ENCODE results near the gene CAPZB. TPM values are rescaled to one million over a fixed set of nuclear protein-coding genes. Genes with fewer than 3 reads are reported as not detected.

Gene CAPZB
- total and polyA plus RNA-seq, 2 of the 4 experiments (the other 2 are of a cell fraction): 216 to 304 TPM

DNA sequence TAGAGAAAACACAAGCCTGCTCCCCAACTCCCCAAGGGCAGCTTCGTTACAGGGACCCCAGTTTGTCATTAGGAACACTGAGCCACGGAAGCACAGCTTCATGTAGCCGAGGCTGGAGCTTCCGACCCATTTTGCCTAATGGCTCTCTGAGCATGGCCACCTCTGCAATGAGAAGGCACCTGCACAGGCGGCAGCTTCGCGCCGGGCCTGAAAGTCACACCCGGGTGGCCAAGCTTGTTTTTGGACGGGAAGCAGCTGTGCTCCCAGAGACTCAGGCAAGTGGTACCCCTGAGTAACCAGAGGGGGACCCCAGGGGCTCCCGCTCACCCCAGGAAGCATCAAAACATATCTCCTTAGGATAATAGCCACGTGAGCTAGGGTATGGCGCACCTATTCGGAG is 92.3 kb downstream of the CAPZB start:
- DNase-seq (no peak), ATAC-seq (ENCODE audit: low read depth) (no peak)
- H3K79me1 ChIP-seq (ENCODE audit: low read depth in 1 of 2, low read length in 2 of 2): peaks cover 52 to 95% of the 10 kb centered on the region in 2 experiments
- ChIA-PET CTCF (interaction anchor here (0.5 to 0.6 kb wide), 3 partner anchors 9 to 252 kb away, joined by 3 to 4 read pairs (median 4); no protein-coding TSS in a partner anchor), POLR2A (ENCODE audit: unreplicated experiment) (interaction anchor here (0.5 kb wide), 1 partner anchor 59 kb away, joined by 3 read pairs; no protein-coding TSS in a partner anchor)
- 100% methylated on average over 1 of the region's 14 CpGs; no CpG with 5 or more reads in 1 of the 2 experiments for WGBS, 2 experiments (ENCODE audit: extremely low coverage in 2 of 2, insufficient read length in 1 of 2)
- H3K9ac ChIP-seq (ENCODE audit: low read depth, low read length): no peak overlapping the region
- peaks cover 94% of the 10 kb centered on the region for H4K20me1 ChIP-seq (ENCODE audit: insufficient read depth, low read length)
- H2BK20ac ChIP-seq (ENCODE audit: low read depth, low read length): no peak overlapping the region
- H3K56ac ChIP-seq (ENCODE audit: extremely low read depth, insufficient read depth, low read length): no peak overlapping the region
- TF ChIP-seq RCOR1 (IDR thresholded peaks at IDR 0.05; ENCODE audit: insufficient replicate concordance, low read length) (no peak), SMC3 (IDR thresholded peaks at IDR 0.05; ENCODE audit: low read depth, low read length) (no peak), RFX5 (IDR thresholded peaks at IDR 0.05; ENCODE audit: low read depth, low read length) (no peak), POLR2A (IDR thresholded peaks at IDR 0.05; ENCODE audit: low read depth, low read length) (no peak), RAD21 (IDR thresholded peaks at IDR 0.05; ENCODE audit: low read length) (no peak), CEBPB (IDR thresholded peaks at IDR 0.05; ENCODE audit: low read depth, low read length) (no peak), FOS (IDR thresholded peaks at IDR 0.05; ENCODE audit: low read depth, low read length) (no peak)
- TF ChIP-seq, protein P1, sequence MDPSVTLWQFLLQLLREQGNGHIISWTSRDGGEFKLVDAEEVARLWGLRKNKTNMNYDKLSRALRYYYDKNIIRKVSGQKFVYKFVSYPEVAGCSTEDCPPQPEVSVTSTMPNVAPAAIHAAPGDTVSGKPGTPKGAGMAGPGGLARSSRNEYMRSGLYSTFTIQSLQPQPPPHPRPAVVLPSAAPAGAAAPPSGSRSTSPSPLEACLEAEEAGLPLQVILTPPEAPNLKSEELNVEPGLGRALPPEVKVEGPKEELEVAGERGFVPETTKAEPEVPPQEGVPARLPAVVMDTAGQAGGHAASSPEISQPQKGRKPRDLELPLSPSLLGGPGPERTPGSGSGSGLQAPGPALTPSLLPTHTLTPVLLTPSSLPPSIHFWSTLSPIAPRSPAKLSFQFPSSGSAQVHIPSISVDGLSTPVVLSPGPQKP (IDR thresholded peaks at IDR 0.05; ENCODE audit: borderline replicate concordance, low read depth, low read length): no peak
- TF ChIP-seq, protein P2, sequence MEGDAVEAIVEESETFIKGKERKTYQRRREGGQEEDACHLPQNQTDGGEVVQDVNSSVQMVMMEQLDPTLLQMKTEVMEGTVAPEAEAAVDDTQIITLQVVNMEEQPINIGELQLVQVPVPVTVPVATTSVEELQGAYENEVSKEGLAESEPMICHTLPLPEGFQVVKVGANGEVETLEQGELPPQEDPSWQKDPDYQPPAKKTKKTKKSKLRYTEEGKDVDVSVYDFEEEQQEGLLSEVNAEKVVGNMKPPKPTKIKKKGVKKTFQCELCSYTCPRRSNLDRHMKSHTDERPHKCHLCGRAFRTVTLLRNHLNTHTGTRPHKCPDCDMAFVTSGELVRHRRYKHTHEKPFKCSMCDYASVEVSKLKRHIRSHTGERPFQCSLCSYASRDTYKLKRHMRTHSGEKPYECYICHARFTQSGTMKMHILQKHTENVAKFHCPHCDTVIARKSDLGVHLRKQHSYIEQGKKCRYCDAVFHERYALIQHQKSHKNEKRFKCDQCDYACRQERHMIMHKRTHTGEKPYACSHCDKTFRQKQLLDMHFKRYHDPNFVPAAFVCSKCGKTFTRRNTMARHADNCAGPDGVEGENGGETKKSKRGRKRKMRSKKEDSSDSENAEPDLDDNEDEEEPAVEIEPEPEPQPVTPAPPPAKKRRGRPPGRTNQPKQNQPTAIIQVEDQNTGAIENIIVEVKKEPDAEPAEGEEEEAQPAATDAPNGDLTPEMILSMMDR (conservative IDR thresholded peaks at IDR 0.05; ENCODE audit: low read depth, low read length): no peak
- H2BK5ac ChIP-seq (ENCODE audit: low read depth, low read length, poor library complexity, severe bottlenecking): no peak overlapping the region
- dilution Hi-C loops (cut with HindIII; ENCODE audit: low sequenced_read_pairs, unreplicated experiment): no loop called here
- no peak overlapping the region for H3K27ac ChIP-seq (ENCODE audit: insufficient read depth, low read length)
- no peaks in the 10 kb centered on the region for H3K27me3 ChIP-seq (ENCODE audit: control insufficient read depth, insufficient read depth, low read length)
- H3K4me2 ChIP-seq (ENCODE audit: low read depth, low read length): no peak overlapping the region
- no peak overlapping the region for H4K8ac ChIP-seq (ENCODE audit: low read depth in 2 of 2, low read length in 2 of 2)
- no peaks in the 10 kb centered on the region for H3K9me3 ChIP-seq (ENCODE audit: control insufficient read depth, insufficient read depth, low read length)
- H4K91ac ChIP-seq (ENCODE audit: insufficient read depth, low read depth, low read length): no peak overlapping the region
- H2AK9ac ChIP-seq (replicated peaks; ENCODE audit: low read depth, low read length, poor library complexity): peak overlapping the region; percentile 5
- H2BK15ac ChIP-seq (ENCODE audit: low read depth, low read length): no peak overlapping the region
- no peak overlapping the region for H2AFZ ChIP-seq (replicated peaks; ENCODE audit: low read length, poor library complexity)
- H3K4ac ChIP-seq (ENCODE audit: low read depth, low read length): peak overlapping the region; percentile 27; the same call in 1 of the 2 replicates
- H3K23ac ChIP-seq (ENCODE audit: low read depth, low read length): no peak overlapping the region
- no peak overlapping the region for H3K14ac ChIP-seq (replicated peaks; ENCODE audit: low read depth, low read length)
- no TSS peak for BruUV-seq (replicated peaks)
- peaks cover 36% of the 10 kb centered on the region for H3K9me1 ChIP-seq (ENCODE audit: insufficient read depth, low read length)
- H4K5ac ChIP-seq (ENCODE audit: low read depth, low read length): no peak overlapping the region
- intact Hi-C loops (cut with micrococcal nuclease): no loop called here
- H2AK5ac ChIP-seq (ENCODE audit: low read depth, low read length): no peak overlapping the region
- peaks cover 25% of the 10 kb centered on the region for H3K4me1 ChIP-seq (ENCODE audit: control insufficient read depth, insufficient read depth, low read length)
- H3K36me3 ChIP-seq (ENCODE audit: control insufficient read depth, insufficient read depth, low read length): peaks cover 6% of the 10 kb centered on the region; the same call in 1 of the 2 replicates
- H3K4me3 ChIP-seq (ENCODE audit: insufficient read depth, low read depth, low read length): no peak overlapping the region
- no peak overlapping the region for H2BK120ac ChIP-seq (ENCODE audit: low read depth, low read length)
- H3K18ac ChIP-seq (ENCODE audit: low read depth, low read length): no peak overlapping the region
- in situ Hi-C loops (cut with MboI; ENCODE audit: low sequenced_read_pairs): loop anchor here (5.0 kb wide), 1 partner anchor 259 kb away; no protein-coding TSS in a partner anchor
